GM23338 (cell line): ENCODE measurements around the gene MYH14.

Source experiments
- CREB1 ChIP-seq: fragments of 250-450 bp; sonication (Bioruptor Pico); IDR thresholded peaks from 2 replicates; pipeline ENCODE4 v1.5.0; 2020; ENCODE audit warnings: low read depth, mild to moderate bottlenecking, moderate library complexity
- EZH2 ChIP-seq: fragments of 200-600 bp; sonication (generic); IDR thresholded peaks from one replicate; pipeline ENCODE4 v1.8.0; 2017; ENCODE audit warnings: antibody characterized with exemption, mild to moderate bottlenecking, low read depth; ENCODE audit not compliant: unreplicated experiment
- EZH2phosphoT487 ChIP-seq: fragments of 200-600 bp; sonication (generic); IDR thresholded peaks from one replicate; pipeline ENCODE4 v1.8.1; 2018; ENCODE audit warnings: antibody characterized with exemption; ENCODE audit not compliant: unreplicated experiment
- NANOG ChIP-seq: IDR thresholded peaks from 2 replicates; pipeline ENCODE4 v1.6.1; 2016; ENCODE audit warnings: antibody characterized with exemption, borderline replicate concordance
- POLR2AphosphoS5 ChIP-seq: IDR thresholded peaks from 2 replicates; pipeline ENCODE4 v1.6.1; 2016; ENCODE audit warnings: antibody characterized with exemption, low read depth
- STAT1 ChIP-seq: IDR thresholded peaks from one replicate; pipeline ENCODE4 v1.6.1; 2016; ENCODE audit warnings: antibody characterized with exemption; ENCODE audit not compliant: unreplicated experiment
- ZNF114 ChIP-seq: fragments of 250-450 bp; sonication (Bioruptor Pico); IDR thresholded peaks from 2 replicates; pipeline ENCODE4 v1.5.0; 2020; ENCODE audit warnings: mild to moderate bottlenecking, moderate library complexity
- ZNF331 ChIP-seq: fragments of 250-450 bp; sonication (Bioruptor Pico); IDR thresholded peaks from 2 replicates; pipeline ENCODE4 v1.5.0; 2020; ENCODE audit warnings: low read depth, mild to moderate bottlenecking, moderate library complexity
- TF ChIP-seq, protein P1 (sequence below), 2 experiments: fragments of 200-600 bp in 1 of 2; sonication (generic) in 1 of 2; conservative IDR thresholded peaks; 2 replicates each; pipeline versions ENCODE4 v1.5.1 to v1.6.1; 2016 to 2017; ENCODE audit warnings: antibody characterized with exemption in 2 of 2, low read depth in 2 of 2, mild to moderate bottlenecking in 2 of 2, moderate library complexity in 1 of 2
- TF ChIP-seq, protein P2 (sequence below): IDR thresholded peaks from one replicate; pipeline ENCODE4 v1.6.1; 2018; ENCODE audit warnings: antibody characterized with exemption; ENCODE audit not compliant: unreplicated experiment
- TF ChIP-seq, protein P3 (sequence below): fragments of 250-450 bp; sonication (Bioruptor Pico); IDR thresholded peaks from 2 replicates; pipeline ENCODE4 v1.5.0; 2020; ENCODE audit warnings: mild to moderate bottlenecking, moderate library complexity

DNA sequence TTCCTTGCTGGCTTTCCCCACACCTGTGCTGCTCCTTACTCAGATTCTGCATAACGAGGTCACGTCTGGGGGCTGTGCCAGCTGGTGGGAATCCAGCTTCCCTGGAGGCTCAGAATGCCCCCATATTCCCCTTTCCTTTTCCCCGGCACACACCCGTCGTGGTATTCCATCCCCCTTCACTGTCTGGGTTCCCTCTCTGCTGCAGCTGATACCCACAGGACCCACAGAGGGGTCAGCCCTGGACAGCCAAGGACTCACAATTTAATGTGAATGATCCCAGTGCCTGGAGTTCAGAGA is 4.2 kb upstream of the MYH14 start:
- TF ChIP-seq, protein P1, sequence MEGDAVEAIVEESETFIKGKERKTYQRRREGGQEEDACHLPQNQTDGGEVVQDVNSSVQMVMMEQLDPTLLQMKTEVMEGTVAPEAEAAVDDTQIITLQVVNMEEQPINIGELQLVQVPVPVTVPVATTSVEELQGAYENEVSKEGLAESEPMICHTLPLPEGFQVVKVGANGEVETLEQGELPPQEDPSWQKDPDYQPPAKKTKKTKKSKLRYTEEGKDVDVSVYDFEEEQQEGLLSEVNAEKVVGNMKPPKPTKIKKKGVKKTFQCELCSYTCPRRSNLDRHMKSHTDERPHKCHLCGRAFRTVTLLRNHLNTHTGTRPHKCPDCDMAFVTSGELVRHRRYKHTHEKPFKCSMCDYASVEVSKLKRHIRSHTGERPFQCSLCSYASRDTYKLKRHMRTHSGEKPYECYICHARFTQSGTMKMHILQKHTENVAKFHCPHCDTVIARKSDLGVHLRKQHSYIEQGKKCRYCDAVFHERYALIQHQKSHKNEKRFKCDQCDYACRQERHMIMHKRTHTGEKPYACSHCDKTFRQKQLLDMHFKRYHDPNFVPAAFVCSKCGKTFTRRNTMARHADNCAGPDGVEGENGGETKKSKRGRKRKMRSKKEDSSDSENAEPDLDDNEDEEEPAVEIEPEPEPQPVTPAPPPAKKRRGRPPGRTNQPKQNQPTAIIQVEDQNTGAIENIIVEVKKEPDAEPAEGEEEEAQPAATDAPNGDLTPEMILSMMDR (conservative IDR thresholded peaks at IDR 0.05; ENCODE audit: low read depth in 2 of 2), result no peak
- TF ChIP-seq EZH2, result no peak
- TF ChIP-seq POLR2AphosphoS5, result no peak
- no peak for TF ChIP-seq ZNF331
- TF ChIP-seq NANOG, result no peak
- TF ChIP-seq EZH2phosphoT487, result no peak
- TF ChIP-seq, protein P2, sequence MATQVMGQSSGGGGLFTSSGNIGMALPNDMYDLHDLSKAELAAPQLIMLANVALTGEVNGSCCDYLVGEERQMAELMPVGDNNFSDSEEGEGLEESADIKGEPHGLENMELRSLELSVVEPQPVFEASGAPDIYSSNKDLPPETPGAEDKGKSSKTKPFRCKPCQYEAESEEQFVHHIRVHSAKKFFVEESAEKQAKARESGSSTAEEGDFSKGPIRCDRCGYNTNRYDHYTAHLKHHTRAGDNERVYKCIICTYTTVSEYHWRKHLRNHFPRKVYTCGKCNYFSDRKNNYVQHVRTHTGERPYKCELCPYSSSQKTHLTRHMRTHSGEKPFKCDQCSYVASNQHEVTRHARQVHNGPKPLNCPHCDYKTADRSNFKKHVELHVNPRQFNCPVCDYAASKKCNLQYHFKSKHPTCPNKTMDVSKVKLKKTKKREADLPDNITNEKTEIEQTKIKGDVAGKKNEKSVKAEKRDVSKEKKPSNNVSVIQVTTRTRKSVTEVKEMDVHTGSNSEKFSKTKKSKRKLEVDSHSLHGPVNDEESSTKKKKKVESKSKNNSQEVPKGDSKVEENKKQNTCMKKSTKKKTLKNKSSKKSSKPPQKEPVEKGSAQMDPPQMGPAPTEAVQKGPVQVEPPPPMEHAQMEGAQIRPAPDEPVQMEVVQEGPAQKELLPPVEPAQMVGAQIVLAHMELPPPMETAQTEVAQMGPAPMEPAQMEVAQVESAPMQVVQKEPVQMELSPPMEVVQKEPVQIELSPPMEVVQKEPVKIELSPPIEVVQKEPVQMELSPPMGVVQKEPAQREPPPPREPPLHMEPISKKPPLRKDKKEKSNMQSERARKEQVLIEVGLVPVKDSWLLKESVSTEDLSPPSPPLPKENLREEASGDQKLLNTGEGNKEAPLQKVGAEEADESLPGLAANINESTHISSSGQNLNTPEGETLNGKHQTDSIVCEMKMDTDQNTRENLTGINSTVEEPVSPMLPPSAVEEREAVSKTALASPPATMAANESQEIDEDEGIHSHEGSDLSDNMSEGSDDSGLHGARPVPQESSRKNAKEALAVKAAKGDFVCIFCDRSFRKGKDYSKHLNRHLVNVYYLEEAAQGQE, result no peak
- TF ChIP-seq CREB1 (CRISPR knock-in tag), result no peak
- TF ChIP-seq STAT1, result no peak
- TF ChIP-seq, protein P3, sequence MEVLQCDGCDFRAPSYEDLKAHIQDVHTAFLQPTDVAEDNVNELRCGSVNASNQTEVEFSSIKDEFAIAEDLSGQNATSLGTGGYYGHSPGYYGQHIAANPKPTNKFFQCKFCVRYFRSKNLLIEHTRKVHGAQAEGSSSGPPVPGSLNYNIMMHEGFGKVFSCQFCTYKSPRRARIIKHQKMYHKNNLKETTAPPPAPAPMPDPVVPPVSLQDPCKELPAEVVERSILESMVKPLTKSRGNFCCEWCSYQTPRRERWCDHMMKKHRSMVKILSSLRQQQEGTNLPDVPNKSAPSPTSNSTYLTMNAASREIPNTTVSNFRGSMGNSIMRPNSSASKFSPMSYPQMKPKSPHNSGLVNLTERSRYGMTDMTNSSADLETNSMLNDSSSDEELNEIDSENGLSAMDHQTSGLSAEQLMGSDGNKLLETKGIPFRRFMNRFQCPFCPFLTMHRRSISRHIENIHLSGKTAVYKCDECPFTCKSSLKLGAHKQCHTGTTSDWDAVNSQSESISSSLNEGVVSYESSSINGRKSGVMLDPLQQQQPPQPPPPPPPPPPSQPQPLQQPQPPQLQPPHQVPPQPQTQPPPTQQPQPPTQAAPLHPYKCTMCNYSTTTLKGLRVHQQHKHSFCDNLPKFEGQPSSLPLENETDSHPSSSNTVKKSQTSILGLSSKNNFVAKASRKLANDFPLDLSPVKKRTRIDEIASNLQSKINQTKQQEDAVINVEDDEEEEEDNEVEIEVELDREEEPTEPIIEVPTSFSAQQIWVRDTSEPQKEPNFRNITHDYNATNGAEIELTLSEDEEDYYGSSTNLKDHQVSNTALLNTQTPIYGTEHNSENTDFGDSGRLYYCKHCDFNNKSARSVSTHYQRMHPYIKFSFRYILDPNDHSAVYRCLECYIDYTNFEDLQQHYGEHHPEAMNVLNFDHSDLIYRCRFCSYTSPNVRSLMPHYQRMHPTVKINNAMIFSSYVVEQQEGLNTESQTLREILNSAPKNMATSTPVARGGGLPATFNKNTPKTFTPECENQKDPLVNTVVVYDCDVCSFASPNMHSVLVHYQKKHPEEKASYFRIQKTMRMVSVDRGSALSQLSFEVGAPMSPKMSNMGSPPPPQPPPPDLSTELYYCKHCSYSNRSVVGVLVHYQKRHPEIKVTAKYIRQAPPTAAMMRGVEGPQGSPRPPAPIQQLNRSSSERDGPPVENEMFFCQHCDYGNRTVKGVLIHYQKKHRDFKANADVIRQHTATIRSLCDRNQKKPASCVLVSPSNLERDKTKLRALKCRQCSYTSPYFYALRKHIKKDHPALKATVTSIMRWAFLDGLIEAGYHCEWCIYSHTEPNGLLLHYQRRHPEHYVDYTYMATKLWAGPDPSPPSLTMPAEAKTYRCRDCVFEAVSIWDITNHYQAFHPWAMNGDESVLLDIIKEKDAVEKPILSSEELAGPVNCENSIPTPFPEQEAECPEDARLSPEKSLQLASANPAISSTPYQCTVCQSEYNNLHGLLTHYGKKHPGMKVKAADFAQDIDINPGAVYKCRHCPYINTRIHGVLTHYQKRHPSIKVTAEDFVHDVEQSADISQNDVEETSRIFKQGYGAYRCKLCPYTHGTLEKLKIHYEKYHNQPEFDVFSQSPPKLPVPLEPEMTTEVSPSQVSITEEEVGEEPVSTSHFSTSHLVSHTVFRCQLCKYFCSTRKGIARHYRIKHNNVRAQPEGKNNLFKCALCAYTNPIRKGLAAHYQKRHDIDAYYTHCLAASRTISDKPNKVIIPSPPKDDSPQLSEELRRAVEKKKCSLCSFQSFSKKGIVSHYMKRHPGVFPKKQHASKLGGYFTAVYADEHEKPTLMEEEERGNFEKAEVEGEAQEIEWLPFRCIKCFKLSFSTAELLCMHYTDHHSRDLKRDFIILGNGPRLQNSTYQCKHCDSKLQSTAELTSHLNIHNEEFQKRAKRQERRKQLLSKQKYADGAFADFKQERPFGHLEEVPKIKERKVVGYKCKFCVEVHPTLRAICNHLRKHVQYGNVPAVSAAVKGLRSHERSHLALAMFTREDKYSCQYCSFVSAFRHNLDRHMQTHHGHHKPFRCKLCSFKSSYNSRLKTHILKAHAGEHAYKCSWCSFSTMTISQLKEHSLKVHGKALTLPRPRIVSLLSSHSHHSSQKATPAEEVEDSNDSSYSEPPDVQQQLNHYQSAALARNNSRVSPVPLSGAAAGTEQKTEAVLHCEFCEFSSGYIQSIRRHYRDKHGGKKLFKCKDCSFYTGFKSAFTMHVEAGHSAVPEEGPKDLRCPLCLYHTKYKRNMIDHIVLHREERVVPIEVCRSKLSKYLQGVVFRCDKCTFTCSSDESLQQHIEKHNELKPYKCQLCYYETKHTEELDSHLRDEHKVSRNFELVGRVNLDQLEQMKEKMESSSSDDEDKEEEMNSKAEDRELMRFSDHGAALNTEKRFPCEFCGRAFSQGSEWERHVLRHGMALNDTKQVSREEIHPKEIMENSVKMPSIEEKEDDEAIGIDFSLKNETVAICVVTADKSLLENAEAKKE (CRISPR knock-in tag), result no peak
- TF ChIP-seq ZNF114 (CRISPR knock-in tag), result no peak
